Measurements from ENCODE around the gene CACUL1.

- no peak for TF ChIP-seq ZC3H10 (CRISPR knock-in tag; IDR thresholded peaks at IDR 0.05)
- TF ChIP-seq CREB5 (CRISPR knock-in tag; IDR thresholded peaks at IDR 0.05; ENCODE audit: low read depth) = no peak
- no peak for TF ChIP-seq ZFP30 (CRISPR knock-in tag; IDR thresholded peaks at IDR 0.05)
- TF ChIP-seq ZNF565 (CRISPR knock-in tag; conservative IDR thresholded peaks at IDR 0.05; ENCODE audit: low read depth) = no peak
- TF ChIP-seq BACH2 (CRISPR knock-in tag; IDR thresholded peaks at IDR 0.05; ENCODE audit: borderline replicate concordance) = no peak
- no peak for TF ChIP-seq RARB (CRISPR knock-in tag; IDR thresholded peaks at IDR 0.05)
- no peak for TF ChIP-seq TOX (CRISPR knock-in tag; IDR thresholded peaks at IDR 0.05; ENCODE audit: borderline replicate concordance)
- no peak for TF ChIP-seq ZFP3 (CRISPR knock-in tag; IDR thresholded peaks at IDR 0.05)
These were observed 43.5 kb upstream of the CACUL1 start for GRCh38 chr10:118798231-118798662.
